GM23338 (cell line): Measurements from ENCODE around the gene ZFHX2. TPM values are rescaled to one million over a fixed set of nuclear protein-coding genes. Genes with fewer than 3 reads are reported as not detected.

ENCODE experiments used
- ATAC-seq: fragments of 200-7000 bp; cut with Tn5 transposase; 3 replicates; pipeline ENCODE4 v1.9.1; 2020
- DNase-seq: peaks from one replicate; pipeline ENCODE4 v3.0.0-alpha.2; 2015; ENCODE audit warnings: low spot score
- H2AFZ ChIP-seq: fragments of 200-600 bp; sonication (generic); 2 replicates; pipeline ENCODE4 v1.8.0; 2016; ENCODE audit warnings: antibody characterized with exemption, mild to moderate bottlenecking, moderate library complexity
- H3F3A ChIP-seq: fragments of 200-600 bp; sonication (generic); replicated peaks from 2 replicates; pipeline ENCODE4 v1.8.0; 2017; ENCODE audit warnings: antibody characterized with exemption, mixed run types, low read depth
- H3K27ac ChIP-seq: fragments of 200-600 bp; sonication (generic); 2 replicates; pipeline ENCODE4 v1.6.1; 2016; ENCODE audit warnings: low read depth
- H3K27me3 ChIP-seq: fragments of 200-600 bp; sonication (generic); 2 replicates; pipeline ENCODE4 v1.8.0; 2016; ENCODE audit warnings: mild to moderate bottlenecking, mixed run types, moderate library complexity; ENCODE audit not compliant: insufficient read depth
- H3K36me3 ChIP-seq: fragments of 200-600 bp; sonication (generic); 2 replicates; pipeline ENCODE4 v1.8.0; 2016; ENCODE audit warnings: mild to moderate bottlenecking; ENCODE audit not compliant: insufficient read depth
- H3K4me1 ChIP-seq: fragments of 200-600 bp; sonication (generic); 2 replicates; pipeline ENCODE4 v1.8.0; 2016; ENCODE audit warnings: mild to moderate bottlenecking, moderate library complexity; ENCODE audit not compliant: insufficient read depth
- H3K4me2 ChIP-seq: fragments of 200-600 bp; sonication (generic); 2 replicates; pipeline ENCODE4 v1.7.1; 2017; ENCODE audit warnings: mixed run types
- H3K4me3 ChIP-seq: fragments of 200-600 bp; sonication (generic); 2 replicates; pipeline ENCODE4 v1.6.1; 2016; ENCODE audit warnings: mixed run types
- H3K79me2 ChIP-seq: fragments of 200-600 bp; sonication (generic); replicated peaks from 2 replicates; pipeline ENCODE4 v1.8.0; 2017; ENCODE audit warnings: mild to moderate bottlenecking; ENCODE audit not compliant: insufficient read depth
- H3K9me2 ChIP-seq: fragments of 200-600 bp; sonication (generic); 2 replicates; pipeline ENCODE4 v1.8.0; 2017; ENCODE audit not compliant: insufficient read depth
- H4K20me1 ChIP-seq: fragments of 200-600 bp; sonication (generic); replicated peaks from 2 replicates; pipeline ENCODE4 v1.8.0; 2017; ENCODE audit warnings: mild to moderate bottlenecking; ENCODE audit not compliant: insufficient read depth
- H3K27ac Mint-ChIP-seq: 2 replicates; pipeline ENCODE4 v1.8.0; 2020; ENCODE audit warnings: inconsistent platforms, mild to moderate bottlenecking, moderate library complexity, mixed read lengths
- H3K27me3 Mint-ChIP-seq: 3 replicates; pipeline ENCODE4 v1.8.0; 2022; ENCODE audit warnings: low read depth, mild to moderate bottlenecking, moderate library complexity, mixed read lengths, inconsistent platforms; ENCODE audit not compliant: insufficient read depth, poor library complexity
- H3K36me3 Mint-ChIP-seq: 3 replicates; pipeline ENCODE4 v1.8.0; 2021; ENCODE audit warnings: low read depth, mild to moderate bottlenecking, inconsistent platforms, moderate library complexity, mixed read lengths
- H3K4me1 Mint-ChIP-seq: 3 replicates; pipeline ENCODE4 v1.8.0; 2020; ENCODE audit warnings: mild to moderate bottlenecking, inconsistent platforms, mixed read lengths
- H3K4me3 Mint-ChIP-seq: 3 replicates; pipeline ENCODE4 v1.8.0; 2021; ENCODE audit warnings: moderate library complexity, mild to moderate bottlenecking, inconsistent platforms, mixed read lengths
- H3K9me3 Mint-ChIP-seq: 3 replicates; pipeline ENCODE4 v1.8.0; 2020; ENCODE audit warnings: moderate library complexity, mild to moderate bottlenecking, inconsistent platforms, mixed read lengths
- CREB1 ChIP-seq: fragments of 250-450 bp; sonication (Bioruptor Pico); IDR thresholded peaks from 2 replicates; pipeline ENCODE4 v1.5.0; 2020; ENCODE audit warnings: low read depth, mild to moderate bottlenecking, moderate library complexity
- CTCF ChIP-seq, 2 experiments: fragments of 200-600 bp in 1 of 2; sonication (generic) in 1 of 2; conservative IDR thresholded peaks; 2 replicates each; pipeline versions ENCODE4 v1.5.1 to v1.6.1; 2016 to 2017; ENCODE audit warnings: antibody characterized with exemption in 2 of 2, low read depth in 2 of 2, mild to moderate bottlenecking in 2 of 2, moderate library complexity in 1 of 2
- ETS1 ChIP-seq: IDR thresholded peaks from 2 replicates; pipeline ENCODE4 v1.6.1; 2016; ENCODE audit warnings: antibody characterized with exemption
- EZH2 ChIP-seq: fragments of 200-600 bp; sonication (generic); IDR thresholded peaks from one replicate; pipeline ENCODE4 v1.8.0; 2017; ENCODE audit warnings: antibody characterized with exemption, mild to moderate bottlenecking, low read depth; ENCODE audit not compliant: unreplicated experiment
- EZH2phosphoT487 ChIP-seq: fragments of 200-600 bp; sonication (generic); IDR thresholded peaks from one replicate; pipeline ENCODE4 v1.8.1; 2018; ENCODE audit warnings: antibody characterized with exemption; ENCODE audit not compliant: unreplicated experiment
- JUNB ChIP-seq: IDR thresholded peaks from one replicate; pipeline ENCODE4 v1.6.1; 2016; ENCODE audit warnings: antibody characterized with exemption; ENCODE audit not compliant: unreplicated experiment
- NANOG ChIP-seq: IDR thresholded peaks from 2 replicates; pipeline ENCODE4 v1.6.1; 2016; ENCODE audit warnings: antibody characterized with exemption, borderline replicate concordance
- POLR2AphosphoS5 ChIP-seq: IDR thresholded peaks from 2 replicates; pipeline ENCODE4 v1.6.1; 2016; ENCODE audit warnings: antibody characterized with exemption, low read depth
- REST ChIP-seq: IDR thresholded peaks from one replicate; pipeline ENCODE4 v1.6.1; 2018; ENCODE audit warnings: antibody characterized with exemption; ENCODE audit not compliant: unreplicated experiment
- STAT1 ChIP-seq: IDR thresholded peaks from one replicate; pipeline ENCODE4 v1.6.1; 2016; ENCODE audit warnings: antibody characterized with exemption; ENCODE audit not compliant: unreplicated experiment
- ZNF114 ChIP-seq: fragments of 250-450 bp; sonication (Bioruptor Pico); IDR thresholded peaks from 2 replicates; pipeline ENCODE4 v1.5.0; 2020; ENCODE audit warnings: mild to moderate bottlenecking, moderate library complexity
- ZNF331 ChIP-seq: fragments of 250-450 bp; sonication (Bioruptor Pico); IDR thresholded peaks from 2 replicates; pipeline ENCODE4 v1.5.0; 2020; ENCODE audit warnings: low read depth, mild to moderate bottlenecking, moderate library complexity
- ZNF462 ChIP-seq: fragments of 250-450 bp; sonication (Bioruptor Pico); IDR thresholded peaks from 2 replicates; pipeline ENCODE4 v1.5.0; 2020; ENCODE audit warnings: mild to moderate bottlenecking, moderate library complexity
- polyA plus RNA-seq: library from polyadenylated mRNA; unstranded; fragments of >200 nt; fragmentation: Nextera tagmentation; extraction: Ambion mirVana; gene quantifications from 2 replicates; pipeline ENCODE4 v1.2.1, GENCODE V29; 2016
- total RNA-seq: library from RNA; depleted of rRNA; stranded (reverse); fragments of >200 nt; shearing (Covaris generic); gene quantifications from 2 replicates; pipeline ENCODE4 v1.2.3, GENCODE V29; 2014

The ZFHX2 gene
- total and polyA plus RNA-seq, 2 experiments from 2014 or later, result 11.6 to 18.5 TPM

- Histone ChIP-seq H3K4me1 (peaks cover 32% of the 10 kb centered on the region), H3K4me2 (no peak overlapping the region), H3K9me2 (no peaks in the 10 kb centered on the region), H3K27ac (no peak overlapping the region), H4K20me1 (no peaks in the 10 kb centered on the region; the same call in 1 of the 2 replicates), H3F3A (peaks cover 9% of the 10 kb centered on the region; the same call in 1 of the 2 replicates), H2AFZ (no peak overlapping the region), H3K79me2 (peaks cover 11% of the 10 kb centered on the region), H3K4me3 (no peak overlapping the region), H3K36me3 (no peaks in the 10 kb centered on the region; the same call in 1 of the 2 replicates), H3K27me3 (no peaks in the 10 kb centered on the region)
- peaks cover 32% of the 10 kb centered on the region for H3K27me3 Mint-ChIP-seq
- no peak for ATAC-seq
- H3K9me3 Mint-ChIP-seq, result no peaks in the 10 kb centered on the region; the same call in 2 of the 3 replicates
- DNase-seq, result no peak
- H3K4me3 Mint-ChIP-seq, result no peak overlapping the region
- no peak for TF ChIP-seq JUNB
- TF ChIP-seq CREB1 (CRISPR knock-in tag), result no peak
- TF ChIP-seq REST, result no peak
- no peak for TF ChIP-seq STAT1
- no peak for TF ChIP-seq EZH2
- TF ChIP-seq NANOG, result no peak
- TF ChIP-seq POLR2AphosphoS5, result no peak; the same call in 1 of the 2 replicates
- no peak for TF ChIP-seq ZNF114 (CRISPR knock-in tag)
- no peak for TF ChIP-seq EZH2phosphoT487
- no peak for TF ChIP-seq ETS1
- TF ChIP-seq CTCF (conservative IDR thresholded peaks at IDR 0.05; ENCODE audit: low read depth in 2 of 2), result no peak
- TF ChIP-seq ZNF331 (CRISPR knock-in tag), result no peak
- no peak for TF ChIP-seq ZNF462 (CRISPR knock-in tag)
- H3K27ac Mint-ChIP-seq, result no peak overlapping the region
- H3K4me1 Mint-ChIP-seq, result peaks cover 36% of the 10 kb centered on the region
- peaks cover 61% of the 10 kb centered on the region for H3K36me3 Mint-ChIP-seq
Measured at GRCh38 chr14:23561873-23562821, 10.6 kb upstream of the ZFHX2 start.
